GM12873 (cell line): ENCODE results near the gene GNG12.

Experiments
- CTCF ChIP-seq: IDR thresholded peaks from 2 replicates; pipeline ENCODE4 v1.5.1; 2012; ENCODE audit warnings: low read depth, mild to moderate bottlenecking, moderate library complexity, low read length, control low read depth; ENCODE audit not compliant: insufficient read depth; ENCODE audit errors: missing control alignments

The GNG12 gene

GRCh38 chr1:67785847-67786753, 47.2 kb downstream of the GNG12 start:
- TF ChIP-seq CTCF = no peak

GRCh38 chr1:67784545-67785186, 48.6 kb downstream of the GNG12 start:
- TF ChIP-seq CTCF = no peak

GRCh38 chr1:67780637-67781036, 52.6 kb downstream of the GNG12 start:
- no peak for TF ChIP-seq CTCF

- no peak for TF ChIP-seq CTCF
Observed at GRCh38 chr1:67777440-67777839, 55.8 kb downstream of the GNG12 start.

- TF ChIP-seq CTCF = no peak
Observed at GRCh38 chr1:67777016-67777415, 56.3 kb downstream of the GNG12 start.

GRCh38 chr1:67773462-67773861, 59.8 kb downstream of the GNG12 start:
- TF ChIP-seq CTCF = no peak

- no peak for TF ChIP-seq CTCF
Observed at GRCh38 chr1:67771749-67772148, 61.5 kb downstream of the GNG12 start.
